ENCODE results near the gene ORC1. TPM values are rescaled to one million over a fixed set of nuclear protein-coding genes. Genes with fewer than 3 reads are reported as not detected.

The ORC1 gene
- polyA plus RNA-seq, 1 experiment = 2.8 TPM

DNA sequence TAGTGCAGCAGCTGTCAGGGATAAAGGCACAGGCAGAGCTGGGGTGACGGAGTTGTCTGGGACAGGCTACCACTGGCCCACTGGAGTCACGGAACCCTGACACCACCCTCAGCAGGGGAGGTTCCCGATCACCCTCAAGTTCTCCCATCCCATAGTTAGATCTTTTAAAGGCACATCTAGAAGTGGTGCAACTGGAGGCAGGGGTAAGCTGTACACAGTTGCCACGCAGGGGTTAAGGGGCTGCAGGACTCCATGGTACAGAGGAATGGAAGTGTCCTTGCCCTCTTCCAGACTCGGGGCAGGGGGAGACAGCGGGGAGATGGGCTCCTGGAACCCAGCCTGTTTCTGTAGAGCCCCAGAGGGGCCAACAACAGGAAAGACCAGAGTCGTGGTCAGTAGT lies 51.5 kb downstream of the ORC1 start:
- H3K36me3 ChIP-seq (ENCODE audit: control insufficient read depth, insufficient read depth, low read length) = peaks cover 43% of the 10 kb centered on the region
- no peak overlapping the region for H3K4me3 ChIP-seq (ENCODE audit: low read depth, low read length)
- no peak for DNase-seq (ENCODE audit: low read depth)
- H3K27me3 ChIP-seq (ENCODE audit: control insufficient read depth, insufficient read depth, low read length) = no peaks in the 10 kb centered on the region
- ChIA-PET CTCF (no interaction called here), POLR2A (interaction anchor here (0.7 kb wide), 1 partner anchor 241 kb away, joined by 3 read pairs; no protein-coding TSS in a partner anchor)
- TF ChIP-seq, protein P1, sequence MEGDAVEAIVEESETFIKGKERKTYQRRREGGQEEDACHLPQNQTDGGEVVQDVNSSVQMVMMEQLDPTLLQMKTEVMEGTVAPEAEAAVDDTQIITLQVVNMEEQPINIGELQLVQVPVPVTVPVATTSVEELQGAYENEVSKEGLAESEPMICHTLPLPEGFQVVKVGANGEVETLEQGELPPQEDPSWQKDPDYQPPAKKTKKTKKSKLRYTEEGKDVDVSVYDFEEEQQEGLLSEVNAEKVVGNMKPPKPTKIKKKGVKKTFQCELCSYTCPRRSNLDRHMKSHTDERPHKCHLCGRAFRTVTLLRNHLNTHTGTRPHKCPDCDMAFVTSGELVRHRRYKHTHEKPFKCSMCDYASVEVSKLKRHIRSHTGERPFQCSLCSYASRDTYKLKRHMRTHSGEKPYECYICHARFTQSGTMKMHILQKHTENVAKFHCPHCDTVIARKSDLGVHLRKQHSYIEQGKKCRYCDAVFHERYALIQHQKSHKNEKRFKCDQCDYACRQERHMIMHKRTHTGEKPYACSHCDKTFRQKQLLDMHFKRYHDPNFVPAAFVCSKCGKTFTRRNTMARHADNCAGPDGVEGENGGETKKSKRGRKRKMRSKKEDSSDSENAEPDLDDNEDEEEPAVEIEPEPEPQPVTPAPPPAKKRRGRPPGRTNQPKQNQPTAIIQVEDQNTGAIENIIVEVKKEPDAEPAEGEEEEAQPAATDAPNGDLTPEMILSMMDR (IDR thresholded peaks at IDR 0.05; ENCODE audit: insufficient read depth, low read depth, low read length) = no peak

DNA sequence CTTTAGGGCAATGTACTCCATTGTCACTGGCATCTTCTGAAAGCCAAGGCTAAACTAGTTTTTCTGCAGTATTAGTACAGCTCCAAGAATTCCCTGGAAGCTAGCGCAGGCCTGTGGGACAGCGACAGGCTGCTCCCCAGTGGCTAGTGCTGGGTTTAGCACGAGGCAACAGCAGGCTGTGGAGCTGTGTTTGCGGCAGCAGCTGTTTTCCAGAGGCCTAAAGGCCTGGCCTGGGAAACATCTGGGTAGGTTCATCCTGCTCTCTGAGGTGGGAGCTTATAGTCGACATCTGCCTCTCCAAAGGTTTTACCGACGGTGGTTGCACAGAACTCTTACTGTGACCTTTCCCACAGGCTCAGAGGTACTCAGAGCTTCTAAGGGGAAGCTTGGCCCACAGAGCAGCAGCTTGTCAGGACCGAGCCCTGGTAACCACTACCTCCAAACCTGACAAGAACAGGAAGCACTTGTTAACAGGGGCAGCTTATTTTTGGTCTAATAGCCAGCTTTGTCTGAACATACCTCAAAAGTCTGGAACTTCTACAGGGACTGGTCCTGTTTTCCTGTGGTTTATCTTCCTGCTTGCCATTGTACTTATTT lies 55.4 kb downstream of the ORC1 start:
- POLR2A ChIA-PET = no interaction called here
- DNase-seq (ENCODE audit: low read depth) = no peak
- CTCF ChIA-PET = interaction anchor here (0.9 to 1.6 kb wide), 7 partner anchors 9 to 328 kb away, joined by 3 to 17 read pairs (median 3); partner anchors contain the start of gene CC2D1B
- TF ChIP-seq, protein P1 (IDR thresholded peaks at IDR 0.05; ENCODE audit: insufficient read depth, low read depth, low read length) = peak; percentile 61
- H3K4me3 ChIP-seq (ENCODE audit: low read depth, low read length) = no peak overlapping the region
- H3K36me3 ChIP-seq (ENCODE audit: control insufficient read depth, insufficient read depth, low read length) = peaks cover 10% of the 10 kb centered on the region
- H3K27me3 ChIP-seq (ENCODE audit: control insufficient read depth, insufficient read depth, low read length) = no peaks in the 10 kb centered on the region

DNA sequence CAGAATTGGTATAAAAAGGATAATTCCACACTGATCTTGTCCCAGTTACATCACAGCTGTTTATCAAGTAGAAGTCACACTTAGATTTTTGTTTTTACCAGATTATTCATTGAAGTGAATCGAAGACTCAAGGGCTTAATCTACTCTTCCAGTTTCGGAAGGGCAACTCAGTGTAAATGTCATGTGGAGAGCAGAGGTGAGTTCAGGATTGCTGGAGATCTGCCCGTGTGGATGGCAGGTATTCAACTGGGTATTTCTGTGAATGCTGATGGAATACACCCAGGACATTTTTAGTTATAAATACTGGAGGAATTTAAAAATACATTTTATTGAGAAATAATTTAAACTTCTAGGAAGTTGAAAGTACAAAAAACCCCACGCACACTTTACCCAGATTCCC lies 57.6 kb downstream of the ORC1 start:
- no peak for DNase-seq (ENCODE audit: low read depth)
- ChIA-PET CTCF (interaction anchor here (0.5 kb wide), 1 partner anchor 214 kb away, joined by 4 read pairs; no protein-coding TSS in a partner anchor), POLR2A (interaction anchor here (0.6 kb wide), 1 partner anchor 227 kb away, joined by 4 read pairs; no protein-coding TSS in a partner anchor)
- no peaks in the 10 kb centered on the region for H3K27me3 ChIP-seq (ENCODE audit: control insufficient read depth, insufficient read depth, low read length)
- TF ChIP-seq, protein P1 (IDR thresholded peaks at IDR 0.05; ENCODE audit: insufficient read depth, low read depth, low read length) = no peak
- no peak overlapping the region for H3K4me3 ChIP-seq (ENCODE audit: low read depth, low read length)
- no peaks in the 10 kb centered on the region for H3K36me3 ChIP-seq (ENCODE audit: control insufficient read depth, insufficient read depth, low read length)

DNA sequence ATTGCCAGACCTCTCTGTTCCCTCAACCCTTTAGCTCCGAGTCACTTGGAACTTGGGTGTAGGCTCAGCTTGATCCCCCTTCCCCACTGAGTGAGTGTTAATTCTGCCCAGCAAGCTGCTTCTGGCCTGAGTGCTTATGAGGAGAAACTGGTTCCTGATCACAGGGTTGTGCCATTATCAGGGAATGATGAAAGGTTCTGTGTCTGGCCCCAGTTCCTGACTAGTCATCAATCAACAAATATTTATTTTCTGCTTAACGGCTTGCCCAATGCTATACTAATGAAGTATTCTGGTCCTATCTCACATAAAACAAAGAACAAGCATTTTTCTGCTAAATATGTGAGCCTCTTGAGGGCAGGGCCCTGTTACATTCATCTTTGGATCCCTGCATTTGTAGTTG lies 59.0 kb downstream of the ORC1 start:
- Histone ChIP-seq H3K36me3 (ENCODE audit: control insufficient read depth, insufficient read depth, low read length) (no peaks in the 10 kb centered on the region), H3K27me3 (ENCODE audit: control insufficient read depth, insufficient read depth, low read length) (no peaks in the 10 kb centered on the region), H3K4me3 (ENCODE audit: low read depth, low read length) (no peak overlapping the region)
- TF ChIP-seq, protein P1 (IDR thresholded peaks at IDR 0.05; ENCODE audit: insufficient read depth, low read depth, low read length) = no peak
- ChIA-PET CTCF (interaction anchor here (0.9 kb wide), 1 partner anchor 217 kb away, joined by 3 read pairs; no protein-coding TSS in a partner anchor), POLR2A (no interaction called here)
- no peak for DNase-seq (ENCODE audit: low read depth)

DNA sequence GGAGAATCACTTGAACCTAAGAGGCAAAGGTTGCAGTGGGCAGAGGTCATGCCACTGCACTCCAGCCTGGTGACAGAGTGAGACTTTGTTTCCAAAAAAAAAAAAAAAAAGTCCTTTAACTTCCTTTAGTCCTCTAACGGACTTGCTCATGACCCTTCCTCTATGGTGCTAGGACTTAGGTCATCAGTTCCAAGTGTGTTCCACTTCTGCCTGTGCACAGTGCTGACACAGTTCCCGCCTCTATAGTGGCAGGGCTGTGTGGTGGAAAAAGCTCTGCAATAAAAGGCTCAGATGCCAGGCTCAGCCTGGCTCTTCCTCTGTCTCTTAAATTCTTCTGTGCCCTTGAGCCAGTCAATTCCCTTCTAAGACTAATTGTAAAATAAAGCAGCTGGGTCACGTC lies 60.2 kb downstream of the ORC1 start:
- DNase-seq (ENCODE audit: low read depth) = no peak
- Histone ChIP-seq H3K36me3 (ENCODE audit: control insufficient read depth, insufficient read depth, low read length) (no peaks in the 10 kb centered on the region), H3K4me3 (ENCODE audit: low read depth, low read length) (no peak overlapping the region), H3K27me3 (ENCODE audit: control insufficient read depth, insufficient read depth, low read length) (no peaks in the 10 kb centered on the region)
- ChIA-PET POLR2A (interaction anchor here (0.6 kb wide), 1 partner anchor 447 kb away, joined by 3 read pairs; no protein-coding TSS in a partner anchor), CTCF (no interaction called here)
- TF ChIP-seq, protein P1 (IDR thresholded peaks at IDR 0.05; ENCODE audit: insufficient read depth, low read depth, low read length) = no peak

Data from BJ (cell line).